Stimulated activated CD8-positive, alpha-beta memory T cell treated with anti-CD3 and anti-CD28 coated beads, Interleukin-7, amount 100 ng/mL, for 24 hours (primary cell): ENCODE results near the gene THSD1.
A peak's percentile ranks its signal among the peaks of the same experiment; 100 is the strongest.

Source experiments
- DNase-seq: peaks from one replicate; pipeline ENCODE4 v3.0.0-alpha.2; 2020; ENCODE audit warnings: low read depth

Gene THSD1

GRCh38 chr13:52405767-52406494, at the start of gene THSD1:
Gene THSD1, minus strand, starts transcription at chr13:52406172. Its CDS starts 3,572 bp downstream, at chr13:52402600.
- DNase-seq, result no peak

GRCh38 chr13:52455677-52456041, 49.7 kb upstream of the THSD1 start:
- peak; percentile 64 for DNase-seq

- peak; percentile 89 for DNase-seq
Measured at GRCh38 chr13:52454820-52455676, 49.1 kb upstream of the THSD1 start, which contains the start of gene CKAP2. Gene CKAP2, plus strand, starts transcription at chr13:52455478. Its CDS starts 79 bp downstream, at chr13:52455557.

- DNase-seq, result no peak
Measured at GRCh38 chr13:52454459-52454819, 48.5 kb upstream of the THSD1 start.

- no peak for DNase-seq
Measured at GRCh38 chr13:52452470-52452869, 46.5 kb upstream of the THSD1 start.

- DNase-seq, result no peak
Measured at GRCh38 chr13:52451135-52451804, 45.3 kb upstream of the THSD1 start.

- DNase-seq, result no peak
Measured at GRCh38 chr13:52450793-52451116, 44.8 kb upstream of the THSD1 start.

GRCh38 chr13:52450012-52450792, 44.2 kb upstream of the THSD1 start, which contains the start of gene VPS36:
Gene VPS36, minus strand, starts transcription at chr13:52450634. Its CDS starts 40 bp downstream, at chr13:52450594.
- peak; percentile 87 for DNase-seq

GRCh38 chr13:52449331-52450011, 43.5 kb upstream of the THSD1 start:
- no peak for DNase-seq

- no peak for DNase-seq
Measured at GRCh38 chr13:52447815-52448552, 42.0 kb upstream of the THSD1 start.

- no peak for DNase-seq
Measured at GRCh38 chr13:52447354-52447753, 41.4 kb upstream of the THSD1 start.

- DNase-seq, result no peak
Measured at GRCh38 chr13:52446265-52446664, 40.3 kb upstream of the THSD1 start.

GRCh38 chr13:52432456-52432855, 26.5 kb upstream of the THSD1 start:
- no peak for DNase-seq

- no peak for DNase-seq
Measured at GRCh38 chr13:52428295-52428694, 22.3 kb upstream of the THSD1 start.

GRCh38 chr13:52421216-52421615, 15.2 kb upstream of the THSD1 start:
- no peak for DNase-seq

- DNase-seq, result no peak
Measured at GRCh38 chr13:52419080-52419479, 13.1 kb upstream of the THSD1 start.

GRCh38 chr13:52414963-52415362, 9.0 kb upstream of the THSD1 start:
- no peak for DNase-seq

- no peak for DNase-seq
Measured at GRCh38 chr13:52414051-52414450, 8.1 kb upstream of the THSD1 start.

GRCh38 chr13:52412128-52412527, 6.2 kb upstream of the THSD1 start:
- no peak for DNase-seq

- no peak for DNase-seq
Measured at GRCh38 chr13:52411629-52412028, 5.7 kb upstream of the THSD1 start.
